Peyer's patch (tissue), 4 donors: Measurements from ENCODE around the gene HECTD4.

Experiments used
- POLR2A ChIP-seq, 2 donors: fragments of 450-650 bp; IDR thresholded peaks; one replicate each; pipeline ENCODE4 v1.5.1; 2017; ENCODE audit warnings: antibody characterized with exemption in 2 of 2, mild to moderate bottlenecking in 2 of 2, moderate library complexity in 2 of 2
- TF ChIP-seq, protein P1 (sequence below), 6 experiments: fragments of 450-650 bp in 4 of 6; fragments of 200-600 bp in 2 of 6; sonication (generic) in 1 of 6; IDR thresholded peaks; one replicate each; pipeline ENCODE4 v1.5.1; 2017 to 2019; ENCODE audit warnings: antibody characterized with exemption in 6 of 6, mild to moderate bottlenecking in 3 of 6, moderate library complexity in 1 of 6

DNA sequence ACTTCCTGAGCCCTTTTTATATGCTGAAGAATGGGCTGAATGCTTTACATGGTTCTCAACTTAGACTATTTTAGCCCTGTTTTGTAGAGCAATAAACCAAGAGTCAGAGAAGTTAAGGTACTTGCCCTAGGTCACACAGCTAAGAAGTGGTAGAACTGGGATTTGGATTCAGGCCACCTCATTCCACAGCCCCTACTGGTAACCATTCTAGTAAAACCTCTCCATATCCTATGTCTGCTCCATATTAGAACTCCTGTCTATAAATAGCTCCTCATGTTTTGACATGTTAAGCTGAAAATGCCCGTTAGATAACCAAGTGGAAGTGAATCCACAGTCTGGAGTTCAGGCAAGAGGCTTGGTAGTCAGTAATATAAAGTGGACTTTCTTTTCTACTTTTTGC is 111.6 kb downstream of the HECTD4 start:
- TF ChIP-seq, protein P1, sequence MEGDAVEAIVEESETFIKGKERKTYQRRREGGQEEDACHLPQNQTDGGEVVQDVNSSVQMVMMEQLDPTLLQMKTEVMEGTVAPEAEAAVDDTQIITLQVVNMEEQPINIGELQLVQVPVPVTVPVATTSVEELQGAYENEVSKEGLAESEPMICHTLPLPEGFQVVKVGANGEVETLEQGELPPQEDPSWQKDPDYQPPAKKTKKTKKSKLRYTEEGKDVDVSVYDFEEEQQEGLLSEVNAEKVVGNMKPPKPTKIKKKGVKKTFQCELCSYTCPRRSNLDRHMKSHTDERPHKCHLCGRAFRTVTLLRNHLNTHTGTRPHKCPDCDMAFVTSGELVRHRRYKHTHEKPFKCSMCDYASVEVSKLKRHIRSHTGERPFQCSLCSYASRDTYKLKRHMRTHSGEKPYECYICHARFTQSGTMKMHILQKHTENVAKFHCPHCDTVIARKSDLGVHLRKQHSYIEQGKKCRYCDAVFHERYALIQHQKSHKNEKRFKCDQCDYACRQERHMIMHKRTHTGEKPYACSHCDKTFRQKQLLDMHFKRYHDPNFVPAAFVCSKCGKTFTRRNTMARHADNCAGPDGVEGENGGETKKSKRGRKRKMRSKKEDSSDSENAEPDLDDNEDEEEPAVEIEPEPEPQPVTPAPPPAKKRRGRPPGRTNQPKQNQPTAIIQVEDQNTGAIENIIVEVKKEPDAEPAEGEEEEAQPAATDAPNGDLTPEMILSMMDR (IDR thresholded peaks at IDR 0.05): no peak
- no peak for TF ChIP-seq POLR2A (IDR thresholded peaks at IDR 0.05)
